Measurements from ENCODE around the gene RMRP. TPM values are rescaled to one million over a fixed set of nuclear protein-coding genes. Genes with fewer than 3 reads are reported as not detected.

Gene RMRP
- total and polyA plus RNA-seq, 2 donors from 2014 or later, result 36,256 TPM; not detected in 1

DNA sequence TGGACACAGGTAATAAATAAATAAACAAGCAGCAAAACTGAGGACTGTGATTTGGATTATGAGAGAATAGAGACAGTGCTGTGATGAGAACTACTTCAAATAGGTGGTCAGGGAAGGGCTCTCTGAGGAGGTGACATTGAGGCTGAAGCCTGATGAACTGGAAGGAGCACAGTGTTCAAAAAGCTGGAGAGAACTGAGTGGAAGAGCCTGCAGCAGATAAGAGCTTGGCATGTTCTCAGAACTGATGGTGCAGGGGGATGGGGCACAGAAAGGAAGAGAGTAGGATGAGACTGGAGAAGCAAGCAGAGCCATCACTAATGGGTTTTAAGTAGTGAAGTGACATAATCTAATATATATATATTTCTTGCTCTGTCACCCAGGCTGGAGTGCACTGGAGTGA is 43.1 kb upstream of the RMRP start:
- intact Hi-C loops (cut with DNase I), result no loop called here
- DNase-seq, result no peak
- Histone ChIP-seq H3K4me1 (ENCODE audit: control insufficient read depth in 2 of 3, insufficient read depth in 2 of 3, low read depth in 1 of 3, low read length in 3 of 3) (peaks cover 0 to 2% (median 0%) of the 10 kb centered on the region in 3 donors), H3K36me3 (ENCODE audit: control insufficient read depth in 2 of 3, insufficient read depth in 3 of 3, low read length in 3 of 3) (peaks cover 26 to 85% (median 78%) of the 10 kb centered on the region in 3 donors), H3K9ac (ENCODE audit: low read length in 3 of 3) (no peak overlapping the region), H3K4me3 (ENCODE audit: low read length in 3 of 3) (no peak overlapping the region), H3K9me3 (ENCODE audit: control insufficient read depth in 2 of 3, insufficient read depth in 1 of 3, low read length in 3 of 3) (no peaks in the 10 kb centered on the region), H3K27me3 (ENCODE audit: control insufficient read depth, insufficient read depth, low read length) (no peaks in the 10 kb centered on the region), H3K27ac (ENCODE audit: low read depth in 2 of 2, low read length in 2 of 2) (no peak overlapping the region)
- TF ChIP-seq, protein P1, sequence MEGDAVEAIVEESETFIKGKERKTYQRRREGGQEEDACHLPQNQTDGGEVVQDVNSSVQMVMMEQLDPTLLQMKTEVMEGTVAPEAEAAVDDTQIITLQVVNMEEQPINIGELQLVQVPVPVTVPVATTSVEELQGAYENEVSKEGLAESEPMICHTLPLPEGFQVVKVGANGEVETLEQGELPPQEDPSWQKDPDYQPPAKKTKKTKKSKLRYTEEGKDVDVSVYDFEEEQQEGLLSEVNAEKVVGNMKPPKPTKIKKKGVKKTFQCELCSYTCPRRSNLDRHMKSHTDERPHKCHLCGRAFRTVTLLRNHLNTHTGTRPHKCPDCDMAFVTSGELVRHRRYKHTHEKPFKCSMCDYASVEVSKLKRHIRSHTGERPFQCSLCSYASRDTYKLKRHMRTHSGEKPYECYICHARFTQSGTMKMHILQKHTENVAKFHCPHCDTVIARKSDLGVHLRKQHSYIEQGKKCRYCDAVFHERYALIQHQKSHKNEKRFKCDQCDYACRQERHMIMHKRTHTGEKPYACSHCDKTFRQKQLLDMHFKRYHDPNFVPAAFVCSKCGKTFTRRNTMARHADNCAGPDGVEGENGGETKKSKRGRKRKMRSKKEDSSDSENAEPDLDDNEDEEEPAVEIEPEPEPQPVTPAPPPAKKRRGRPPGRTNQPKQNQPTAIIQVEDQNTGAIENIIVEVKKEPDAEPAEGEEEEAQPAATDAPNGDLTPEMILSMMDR (IDR thresholded peaks at IDR 0.05; ENCODE audit: borderline replicate concordance, extremely low read depth, insufficient read depth), result no peak
- no peak for FAIRE-seq

DNA sequence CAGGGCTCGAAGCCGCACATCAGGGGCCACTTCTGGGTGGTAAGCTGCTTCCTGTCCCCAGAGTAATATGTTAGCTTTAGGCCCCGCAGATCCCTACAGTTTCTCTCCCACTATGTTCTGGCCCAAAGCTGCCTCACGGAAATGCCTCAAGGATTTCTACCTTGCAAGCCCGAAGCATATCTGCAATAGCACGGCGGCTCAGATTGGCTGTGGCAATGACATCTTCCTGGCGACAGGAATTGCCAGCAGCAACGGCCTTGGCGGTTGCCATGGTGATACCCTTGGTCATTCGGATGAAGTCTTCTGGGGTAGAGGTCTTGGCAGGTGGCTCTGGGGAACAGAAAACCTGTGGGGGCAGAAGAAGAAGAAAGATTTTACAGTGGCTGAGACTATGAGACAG is 42.2 kb upstream of the RMRP start:
- H3K27ac ChIP-seq (ENCODE audit: low read depth in 2 of 2, low read length in 2 of 2), result no peak overlapping the region
- H3K4me1 ChIP-seq (ENCODE audit: control insufficient read depth in 2 of 3, insufficient read depth in 2 of 3, low read depth in 1 of 3, low read length in 3 of 3), result peaks cover 0 to 2% (median 0%) of the 10 kb centered on the region in 3 donors
- no peak overlapping the region for H3K9ac ChIP-seq (ENCODE audit: low read length in 3 of 3)
- H3K9me3 ChIP-seq (ENCODE audit: control insufficient read depth in 2 of 3, insufficient read depth in 1 of 3, low read length in 3 of 3), result no peaks in the 10 kb centered on the region
- FAIRE-seq (no peak), DNase-seq (no peak)
- no peak overlapping the region for H3K4me3 ChIP-seq (ENCODE audit: low read length in 3 of 3)
- TF ChIP-seq, protein P1 (IDR thresholded peaks at IDR 0.05; ENCODE audit: borderline replicate concordance, extremely low read depth, insufficient read depth), result no peak
- peaks cover 23 to 76% (median 69%) of the 10 kb centered on the region in 3 donors for H3K36me3 ChIP-seq (ENCODE audit: control insufficient read depth in 2 of 3, insufficient read depth in 3 of 3, low read length in 3 of 3)
- no peaks in the 10 kb centered on the region for H3K27me3 ChIP-seq (ENCODE audit: control insufficient read depth, insufficient read depth, low read length)
- intact Hi-C loops (cut with DNase I), result no loop called here

DNA sequence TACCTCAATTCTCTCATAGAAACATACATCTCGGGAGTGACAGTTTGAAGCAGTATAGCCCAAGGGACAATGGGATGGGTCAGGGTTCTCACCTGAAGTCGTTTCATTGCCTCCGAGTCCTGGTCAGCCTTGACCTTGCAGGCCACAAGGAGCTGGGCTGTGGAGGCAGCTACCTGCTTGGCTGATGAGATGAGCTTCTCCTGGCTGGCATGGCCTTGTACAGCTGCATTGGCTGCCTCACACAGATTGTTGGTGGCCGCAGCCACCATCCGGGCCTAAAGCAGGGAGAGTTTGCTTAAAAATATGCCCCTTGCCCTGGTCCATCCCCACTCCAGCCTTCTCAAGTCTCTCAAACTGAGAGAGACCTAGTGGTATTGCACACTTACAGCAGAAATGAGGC is 40.4 kb upstream of the RMRP start:
- intact Hi-C loops (cut with DNase I), result no loop called here
- no peak for FAIRE-seq
- DNase-seq, result peak in 1 of 5 donors; percentile 37
- H3K27ac ChIP-seq (ENCODE audit: low read depth in 2 of 2, low read length in 2 of 2), result no peak overlapping the region
- H3K4me3 ChIP-seq (ENCODE audit: low read length in 3 of 3), result no peak overlapping the region
- H3K27me3 ChIP-seq (ENCODE audit: control insufficient read depth, insufficient read depth, low read length), result no peaks in the 10 kb centered on the region
- H3K36me3 ChIP-seq (ENCODE audit: control insufficient read depth in 2 of 3, insufficient read depth in 3 of 3, low read length in 3 of 3), result peaks cover 21 to 58% (median 51%) of the 10 kb centered on the region in 3 donors
- no peak overlapping the region for H3K9ac ChIP-seq (ENCODE audit: low read length in 3 of 3)
- no peaks in the 10 kb centered on the region for H3K9me3 ChIP-seq (ENCODE audit: control insufficient read depth in 2 of 3, insufficient read depth in 1 of 3, low read length in 3 of 3)
- H3K4me1 ChIP-seq (ENCODE audit: control insufficient read depth in 2 of 3, insufficient read depth in 2 of 3, low read depth in 1 of 3, low read length in 3 of 3), result peaks cover 0 to 2% (median 0%) of the 10 kb centered on the region in 3 donors
- TF ChIP-seq, protein P1 (IDR thresholded peaks at IDR 0.05; ENCODE audit: borderline replicate concordance, extremely low read depth, insufficient read depth), result no peak

DNA sequence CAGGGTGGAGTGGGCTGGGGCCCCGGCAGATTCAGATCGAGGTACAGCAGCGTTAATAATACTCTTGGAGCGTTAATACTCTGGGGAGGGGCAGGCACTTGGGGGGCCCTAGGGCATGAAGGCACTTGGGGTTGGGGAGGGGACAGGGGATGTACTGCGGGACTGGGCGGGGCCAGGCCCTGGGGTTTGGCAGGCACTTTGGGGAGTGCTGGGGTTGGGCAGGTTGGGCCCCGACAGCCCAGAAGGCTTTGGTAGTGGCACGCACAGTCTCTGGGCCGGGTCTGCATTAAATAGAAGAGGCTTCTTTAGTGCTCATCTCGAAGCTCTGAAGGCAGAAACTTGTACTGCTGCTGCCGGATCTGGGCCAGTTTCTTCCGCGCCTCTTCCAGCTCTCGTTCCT is 39.7 kb upstream of the RMRP start:
- Histone ChIP-seq H3K27me3 (ENCODE audit: control insufficient read depth, insufficient read depth, low read length) (no peaks in the 10 kb centered on the region), H3K9me3 (ENCODE audit: control insufficient read depth in 2 of 3, insufficient read depth in 1 of 3, low read length in 3 of 3) (no peaks in the 10 kb centered on the region), H3K4me3 (ENCODE audit: low read length in 3 of 3) (no peak overlapping the region), H3K4me1 (ENCODE audit: control insufficient read depth in 2 of 3, insufficient read depth in 2 of 3, low read depth in 1 of 3, low read length in 3 of 3) (peaks cover 0 to 2% (median 0%) of the 10 kb centered on the region in 3 donors), H3K9ac (ENCODE audit: low read length in 3 of 3) (no peak overlapping the region), H3K27ac (ENCODE audit: low read depth in 2 of 2, low read length in 2 of 2) (no peak overlapping the region), H3K36me3 (ENCODE audit: control insufficient read depth in 2 of 3, insufficient read depth in 3 of 3, low read length in 3 of 3) (peaks cover 20 to 51% (median 45%) of the 10 kb centered on the region in 3 donors)
- intact Hi-C loops (cut with DNase I), result no loop called here
- DNase-seq (peak in 1 of 5 donors; percentile 58), FAIRE-seq (no peak)
- TF ChIP-seq, protein P1 (IDR thresholded peaks at IDR 0.05; ENCODE audit: borderline replicate concordance, extremely low read depth, insufficient read depth), result no peak

Measured in kidney (tissue), 14 donors.